ENCODE results near the gene CNPY1. TPM values are rescaled to one million over a fixed set of nuclear protein-coding genes. Genes with fewer than 3 reads are reported as not detected.

The CNPY1 gene
- total RNA-seq, 2 experiments from 2014 or later = not detected

DNA sequence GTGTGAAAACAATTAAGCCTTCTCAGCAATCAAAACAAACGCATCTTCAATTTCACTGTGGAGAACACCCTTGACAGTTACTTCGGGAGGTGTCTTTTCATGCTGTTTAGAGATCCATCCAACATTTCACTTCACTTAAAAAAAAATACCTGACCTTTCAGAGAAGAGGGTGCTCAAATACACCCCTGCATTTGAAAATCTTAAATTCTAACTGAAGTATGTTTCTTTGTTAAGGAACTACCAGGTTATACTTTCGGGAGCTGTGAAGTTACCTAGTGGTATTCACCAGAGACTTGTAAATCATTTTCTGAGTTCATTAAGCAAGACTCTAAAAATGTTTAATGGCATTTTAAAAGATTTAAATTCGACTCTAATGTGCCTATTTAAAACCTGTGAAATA lies 38.8 kb downstream of the CNPY1 start:
- peaks cover 19% of the 10 kb centered on the region for H3K4me1 Mint-ChIP-seq
- POLR2A ChIA-PET = no interaction called here
- DNase-seq = no peak
- H3K36me3 Mint-ChIP-seq (ENCODE audit: low read depth) = peaks cover 3% of the 10 kb centered on the region
- H3K4me3 Mint-ChIP-seq = no peak overlapping the region
- no peak overlapping the region for H3K27ac Mint-ChIP-seq
- H3K27me3 Mint-ChIP-seq = peaks cover 90% of the 10 kb centered on the region
- CTCF ChIA-PET = interaction anchor here (0.8 to 1.2 kb wide), 2 partner anchors 32 to 132 kb away, joined by 3 read pairs; no protein-coding TSS in a partner anchor
- H3K9me3 Mint-ChIP-seq = peaks cover 4% of the 10 kb centered on the region

DNA sequence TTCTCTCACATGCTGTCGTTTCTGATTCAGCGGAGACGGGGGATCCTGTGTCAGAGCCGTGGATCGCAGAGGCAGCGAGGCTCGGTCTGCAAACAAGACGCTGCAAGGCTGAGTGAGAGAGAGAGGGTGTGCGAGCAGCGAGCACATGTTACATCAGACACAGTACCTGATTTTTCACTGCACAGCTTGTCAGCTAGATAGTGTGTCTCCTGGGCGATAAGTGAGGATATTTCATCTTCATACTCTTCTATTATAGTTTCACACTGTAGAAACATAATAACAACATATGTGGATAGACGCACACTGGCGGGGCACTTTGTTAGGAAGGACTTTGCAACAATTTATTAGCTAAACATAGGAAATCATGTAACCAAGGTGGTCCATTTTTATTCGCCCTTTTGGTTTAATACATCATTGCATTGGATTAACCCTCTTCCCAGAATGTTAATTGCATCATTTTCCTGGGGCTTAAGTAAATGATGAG lies 39.5 kb downstream of the CNPY1 start:
- Mint-ChIP-seq H3K4me3 (no peak overlapping the region), H3K9me3 (peaks cover 4% of the 10 kb centered on the region), H3K27me3 (peaks cover 87% of the 10 kb centered on the region), H3K36me3 (ENCODE audit: low read depth) (peaks cover 3% of the 10 kb centered on the region), H3K4me1 (peaks cover 19% of the 10 kb centered on the region), H3K27ac (no peak overlapping the region)
- POLR2A ChIA-PET = no interaction called here
- no peak for DNase-seq
- CTCF ChIA-PET = interaction anchor here (0.8 to 1.2 kb wide), 2 partner anchors 32 to 131 kb away, joined by 3 read pairs; no protein-coding TSS in a partner anchor

GRCh38 chr7:155505422-155505793 lies 41.0 kb downstream of the CNPY1 start:
- no peak for DNase-seq
- peaks cover 18% of the 10 kb centered on the region for H3K4me1 Mint-ChIP-seq
- peaks cover 4% of the 10 kb centered on the region for H3K9me3 Mint-ChIP-seq
- peaks cover 3% of the 10 kb centered on the region for H3K36me3 Mint-ChIP-seq (ENCODE audit: low read depth)
- POLR2A ChIA-PET = no interaction called here
- CTCF ChIA-PET = no interaction called here
- no peak overlapping the region for H3K27ac Mint-ChIP-seq
- peaks cover 87% of the 10 kb centered on the region for H3K27me3 Mint-ChIP-seq
- H3K4me3 Mint-ChIP-seq = no peak overlapping the region

DNA sequence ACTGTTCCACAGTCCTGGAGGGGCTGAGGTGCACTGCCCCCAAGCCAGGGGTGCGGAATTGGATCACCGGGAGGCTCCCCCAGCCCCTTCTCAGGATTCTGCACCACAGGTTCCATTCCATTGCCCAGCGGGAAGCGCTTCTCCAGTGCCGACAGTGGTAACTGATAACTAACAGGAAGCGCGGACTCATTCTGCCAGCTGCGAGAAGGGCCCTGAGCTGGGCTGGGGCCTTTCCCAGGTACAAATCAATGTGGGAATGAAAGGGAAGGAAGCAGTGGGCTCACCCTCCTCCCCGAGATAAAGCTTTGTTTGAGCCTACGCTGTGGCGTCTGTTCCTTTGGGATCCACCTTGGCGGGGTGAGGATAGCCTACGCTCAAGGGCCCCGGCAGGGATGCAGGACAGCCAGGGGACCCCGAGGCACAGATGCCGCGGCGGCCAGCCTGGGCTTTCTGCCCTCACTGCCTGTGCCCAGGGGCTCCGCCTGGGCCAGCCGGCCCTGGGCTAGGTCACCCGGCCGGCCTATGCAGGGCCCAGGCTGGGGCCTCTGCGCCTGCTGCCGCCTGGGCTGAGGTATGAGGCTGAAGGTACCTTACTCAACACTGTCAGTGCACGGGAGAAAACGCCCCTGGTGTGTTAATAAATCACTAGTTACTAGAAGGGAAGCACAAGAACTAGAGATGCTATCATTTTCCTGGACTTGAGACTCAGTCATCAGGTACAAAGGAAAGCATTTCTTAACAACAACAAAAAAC lies 49.0 kb downstream of the CNPY1 start:
- Mint-ChIP-seq H3K4me1 (no peaks in the 10 kb centered on the region), H3K27me3 (peaks cover 41% of the 10 kb centered on the region), H3K27ac (no peak overlapping the region), H3K36me3 (ENCODE audit: low read depth) (no peaks in the 10 kb centered on the region), H3K9me3 (no peaks in the 10 kb centered on the region), H3K4me3 (no peak overlapping the region)
- CTCF ChIA-PET = no interaction called here
- no peak for DNase-seq
- POLR2A ChIA-PET = no interaction called here

DNA sequence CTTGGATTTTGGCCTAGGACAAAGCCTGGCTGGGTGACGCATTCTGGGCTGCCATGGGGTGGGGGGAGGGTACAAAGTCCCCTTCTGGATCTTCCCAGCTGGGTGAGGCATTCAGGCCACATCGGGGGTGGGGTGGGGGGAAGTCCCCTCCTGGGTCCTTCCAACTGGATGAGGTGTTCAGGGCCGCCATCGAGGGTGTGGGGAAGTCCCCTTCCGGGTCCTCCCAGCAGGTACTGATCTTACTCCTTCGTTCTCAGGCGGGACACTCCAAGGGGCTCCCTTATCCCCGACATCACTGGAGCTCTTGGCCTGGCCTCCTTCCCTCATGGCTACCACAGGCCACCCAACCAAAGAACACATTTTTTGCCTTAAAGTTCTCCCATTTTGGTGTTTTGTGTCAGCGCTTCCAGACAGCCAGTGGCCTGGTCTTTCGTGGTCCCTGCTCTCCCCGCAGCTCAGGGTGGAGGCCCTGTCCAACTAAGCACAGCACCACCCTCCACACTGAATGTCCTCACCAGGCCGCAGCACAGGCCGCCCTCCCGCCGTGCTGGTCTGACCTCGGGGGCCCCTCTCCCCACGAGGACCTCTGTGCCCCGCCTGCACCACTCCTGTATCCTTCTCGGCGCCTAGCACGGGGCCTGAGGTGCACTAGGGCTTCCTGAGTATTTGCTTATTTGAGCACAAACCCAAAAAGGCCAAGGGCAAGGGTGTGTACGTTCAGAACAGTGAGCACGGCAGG lies 49.9 kb downstream of the CNPY1 start:
- no peak for DNase-seq
- Mint-ChIP-seq H3K27me3 (peaks cover 41% of the 10 kb centered on the region), H3K4me3 (no peak overlapping the region), H3K27ac (no peak overlapping the region), H3K4me1 (peaks cover 3% of the 10 kb centered on the region), H3K36me3 (ENCODE audit: low read depth) (no peaks in the 10 kb centered on the region), H3K9me3 (no peaks in the 10 kb centered on the region)
- CTCF ChIA-PET = interaction anchor here (1.7 kb wide), 1 partner anchor 19 kb away, joined by 5 read pairs; no protein-coding TSS in a partner anchor
- POLR2A ChIA-PET = no interaction called here

GRCh38 chr7:155495440-155496248 lies 50.7 kb downstream of the CNPY1 start:
- no peak for DNase-seq
- H3K4me3 Mint-ChIP-seq = no peak overlapping the region
- no peaks in the 10 kb centered on the region for H3K9me3 Mint-ChIP-seq
- CTCF ChIA-PET = interaction anchor here (1.7 kb wide), 1 partner anchor 18 kb away, joined by 5 read pairs; no protein-coding TSS in a partner anchor
- H3K36me3 Mint-ChIP-seq (ENCODE audit: low read depth) = no peaks in the 10 kb centered on the region
- H3K27me3 Mint-ChIP-seq = peaks cover 38% of the 10 kb centered on the region
- H3K27ac Mint-ChIP-seq = no peak overlapping the region
- H3K4me1 Mint-ChIP-seq = peaks cover 11% of the 10 kb centered on the region
- POLR2A ChIA-PET = no interaction called here

DNA sequence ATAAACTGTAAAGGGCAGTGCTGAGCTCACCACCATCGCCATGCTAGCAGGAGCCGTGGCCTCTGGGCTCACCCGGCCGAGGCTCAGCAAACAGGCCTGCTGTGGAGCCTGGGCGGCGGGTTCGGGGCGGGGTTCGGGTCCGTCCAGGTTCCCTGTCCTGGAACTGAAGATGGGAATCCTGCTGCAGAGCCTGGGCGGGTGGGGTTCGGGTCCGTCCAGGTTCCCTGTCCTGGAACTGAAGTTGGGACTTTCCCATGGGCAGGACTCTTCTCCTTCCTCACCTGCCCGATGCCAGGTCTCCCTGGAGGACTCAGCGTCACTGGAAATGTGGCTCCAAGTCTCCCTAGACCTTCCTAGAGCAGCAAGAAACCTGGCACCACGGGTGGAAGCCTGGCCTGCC lies 51.8 kb downstream of the CNPY1 start:
- H3K4me1 Mint-ChIP-seq = peaks cover 19% of the 10 kb centered on the region
- H3K36me3 Mint-ChIP-seq (ENCODE audit: low read depth) = no peaks in the 10 kb centered on the region
- peaks cover 31% of the 10 kb centered on the region for H3K27me3 Mint-ChIP-seq
- CTCF ChIA-PET = no interaction called here
- H3K27ac Mint-ChIP-seq = no peak overlapping the region
- POLR2A ChIA-PET = no interaction called here
- DNase-seq = no peak
- H3K9me3 Mint-ChIP-seq = no peaks in the 10 kb centered on the region
- H3K4me3 Mint-ChIP-seq = no peak overlapping the region

DNA sequence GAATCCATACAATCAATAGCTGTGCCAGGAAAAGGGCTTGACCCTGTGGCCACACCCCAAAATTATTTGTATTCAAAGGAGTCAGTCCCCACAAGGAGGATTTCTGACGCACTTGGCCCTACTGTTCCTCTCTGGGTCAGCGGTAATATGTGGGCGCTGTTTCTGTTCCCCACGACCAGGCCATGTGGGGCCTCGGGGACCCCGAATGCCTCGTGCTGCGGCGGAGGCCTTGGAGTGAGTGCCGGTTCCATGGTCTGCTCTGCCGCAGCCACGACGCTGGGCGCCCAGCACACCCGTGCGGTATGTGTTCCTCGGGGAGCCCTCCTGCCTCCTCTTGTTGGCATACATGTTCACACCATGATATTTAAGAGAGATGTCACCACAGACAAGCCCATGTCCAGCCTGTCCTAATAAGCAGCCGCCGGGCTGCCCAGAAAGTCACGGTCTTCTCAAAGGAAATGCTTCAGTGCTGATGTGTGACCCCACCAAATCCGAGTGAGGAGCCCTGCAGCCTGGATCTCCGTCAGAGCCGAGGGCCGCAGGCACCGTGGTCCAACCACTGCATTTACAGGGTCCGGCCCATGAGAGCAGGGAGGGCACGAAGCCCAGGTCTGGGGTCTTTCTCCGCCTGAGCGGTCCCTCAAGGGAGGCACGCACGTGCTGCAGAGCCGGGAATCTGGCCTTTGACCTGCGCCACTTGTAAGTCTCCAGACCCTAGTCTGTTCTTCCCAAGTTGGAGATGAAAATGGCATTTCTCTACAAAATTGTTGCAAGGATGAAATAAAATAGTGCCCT lies 52.4 kb downstream of the CNPY1 start:
- H3K27me3 Mint-ChIP-seq = peaks cover 25% of the 10 kb centered on the region
- no peak for DNase-seq
- peaks cover 19% of the 10 kb centered on the region for H3K4me1 Mint-ChIP-seq
- H3K9me3 Mint-ChIP-seq = no peaks in the 10 kb centered on the region
- no peak overlapping the region for H3K27ac Mint-ChIP-seq
- ChIA-PET POLR2A (no interaction called here), CTCF (no interaction called here)
- no peak overlapping the region for H3K4me3 Mint-ChIP-seq
- H3K36me3 Mint-ChIP-seq (ENCODE audit: low read depth) = no peaks in the 10 kb centered on the region

GRCh38 chr7:155491812-155492211 lies 54.5 kb downstream of the CNPY1 start:
- Mint-ChIP-seq H3K27me3 (peaks cover 24% of the 10 kb centered on the region), H3K4me1 (peaks cover 23% of the 10 kb centered on the region), H3K27ac (peak overlapping the region; percentile 48), H3K9me3 (no peaks in the 10 kb centered on the region), H3K4me3 (peak overlapping the region; percentile 14), H3K36me3 (ENCODE audit: low read depth) (no peaks in the 10 kb centered on the region)
- CTCF ChIA-PET = interaction anchor here (1.4 kb wide), 1 partner anchor 147 kb away, joined by 4 read pairs; no protein-coding TSS in a partner anchor
- DNase-seq = no peak
- POLR2A ChIA-PET = no interaction called here

GRCh38 chr7:155490697-155491628 lies 55.4 kb downstream of the CNPY1 start:
- Mint-ChIP-seq H3K36me3 (ENCODE audit: low read depth) (no peaks in the 10 kb centered on the region), H3K4me1 (peaks cover 23% of the 10 kb centered on the region), H3K9me3 (no peaks in the 10 kb centered on the region), H3K27ac (peak overlapping the region; percentile 62), H3K4me3 (peak overlapping the region; percentile 59), H3K27me3 (peaks cover 24% of the 10 kb centered on the region)
- ChIA-PET POLR2A (no interaction called here), CTCF (interaction anchor here (0.6 to 1.4 kb wide), 3 partner anchors 147 to 1570 kb away, joined by 3 to 4 read pairs (median 4); no protein-coding TSS in a partner anchor)
- peak; percentile 50 for DNase-seq

DNA sequence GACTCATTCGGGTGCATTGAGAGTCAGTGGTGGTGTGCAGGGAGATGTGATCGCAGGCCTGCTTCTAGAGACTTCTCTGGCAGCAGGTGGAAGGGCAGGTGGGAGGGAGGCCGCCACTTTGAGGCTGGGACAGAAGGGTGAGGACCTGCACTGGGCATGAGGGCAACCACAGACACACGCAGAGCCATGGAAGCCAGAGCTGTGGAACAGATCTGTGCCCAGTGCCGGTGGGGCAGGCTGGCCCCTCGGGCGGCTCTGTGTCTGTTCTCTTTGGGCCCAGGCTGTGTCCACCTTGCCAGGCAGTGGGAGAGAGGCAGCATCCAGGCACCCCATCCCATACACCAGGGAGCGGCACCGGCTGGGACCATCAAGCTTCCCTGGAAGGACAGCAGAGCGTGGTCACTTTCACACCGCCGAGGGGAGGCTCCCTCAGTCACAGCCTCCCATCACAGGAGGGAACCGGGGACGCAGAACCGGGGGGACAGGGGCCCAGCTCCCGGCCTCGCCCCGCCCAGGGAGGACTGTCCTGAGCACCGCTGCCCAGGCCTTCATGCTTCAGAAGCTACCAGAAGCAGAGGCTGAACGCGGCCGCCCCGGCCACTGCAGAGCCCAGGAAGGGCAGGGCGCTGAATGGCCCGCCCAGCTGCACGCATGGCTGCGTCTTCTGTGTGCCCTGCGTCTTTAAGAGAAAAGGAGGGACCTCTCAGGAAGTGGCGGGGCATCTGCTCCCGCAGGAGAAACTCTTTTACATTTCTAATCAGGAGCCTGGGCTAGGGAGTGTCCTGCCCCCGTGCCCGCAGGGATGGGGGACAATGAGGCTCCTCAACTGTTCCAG lies 56.3 kb downstream of the CNPY1 start:
- Mint-ChIP-seq H3K4me3 (peak overlapping the region; percentile 59), H3K27ac (peak overlapping the region; percentile 62), H3K27me3 (peaks cover 24% of the 10 kb centered on the region), H3K9me3 (no peaks in the 10 kb centered on the region), H3K4me1 (peaks cover 23% of the 10 kb centered on the region), H3K36me3 (ENCODE audit: low read depth) (no peaks in the 10 kb centered on the region)
- ChIA-PET POLR2A (no interaction called here), CTCF (no interaction called here)
- no peak for DNase-seq

Measured in activated CD4-positive, alpha-beta T cell treated with anti-CD3 and anti-CD28 coated beads, Interleukin-2, amount 10 ng/mL, durations not matched to agents 7 days and 5 days (primary cell).